OCI-LY1 (cell line): ENCODE data around the gene RTL10.

ENCODE experiments used
- CTCF ChIP-seq: fragments of 200-600 bp; sonication (generic), shearing (Covaris generic); IDR thresholded peaks from 2 replicates; pipeline ENCODE4 v1.5.1; 2017; ENCODE audit warnings: mild to moderate bottlenecking, antibody characterized with exemption, low read length, moderate library complexity, mixed read lengths
- EZH2 ChIP-seq: fragments of 200-600 bp; sonication (generic), shearing (Covaris generic); IDR thresholded peaks from 2 replicates; pipeline ENCODE4 v1.8.0; 2017; ENCODE audit warnings: borderline replicate concordance, mixed run types, mild to moderate bottlenecking, antibody characterized with exemption, low read length, moderate library complexity, mixed read lengths

- no peak for TF ChIP-seq CTCF
- TF ChIP-seq EZH2 = no peak
Observed at GRCh38 chr22:19819208-19819910, 35.3 kb downstream of the RTL10 start.
